ENCODE data around the gene CACNB3.
"Not testable (repeated sequence)": the region's sequence is repeated elsewhere in the genome, so short reads cannot be mapped to it uniquely, and the experiment has no call there.

Gene CACNB3

DNA sequence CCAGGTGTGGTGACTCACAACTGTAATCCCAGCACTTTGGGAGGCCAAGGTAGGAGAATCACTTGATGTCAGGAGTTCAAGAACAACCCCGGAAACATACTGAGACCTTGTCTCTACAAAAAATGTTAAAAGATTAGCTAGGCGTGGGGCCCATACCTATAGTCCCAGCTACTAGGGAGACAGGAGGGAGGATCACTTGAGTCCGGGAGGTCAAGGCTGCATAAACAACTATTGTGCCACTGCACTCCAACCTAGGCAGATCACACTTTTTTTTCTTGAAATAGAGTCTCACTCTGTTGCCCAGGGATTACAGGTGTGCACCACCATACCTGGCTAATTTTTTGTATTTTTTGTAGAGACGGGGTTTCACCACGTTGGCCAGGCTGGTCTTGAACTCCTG, 41.3 kb downstream of the CACNB3 start:
- Histone ChIP-seq H3K27me3 (ENCODE audit: control insufficient read depth in 1 of 2, insufficient read depth in 2 of 2, low read length in 2 of 2) (peaks cover 8 to 14% of the 10 kb centered on the region in 2 donors), H3K9ac (ENCODE audit: low read length in 2 of 2) (no peak overlapping the region), H3K4me3 (ENCODE audit: low read length in 2 of 2) (no peak overlapping the region), H3K4me1 (ENCODE audit: control insufficient read depth, insufficient read depth, low read length) (peaks cover under 1% of the 10 kb centered on the region), H3K27ac (ENCODE audit: low read length) (no peak overlapping the region), H3K36me3 (ENCODE audit: control insufficient read depth in 2 of 2, insufficient read depth in 2 of 2, low read length in 2 of 2) (no peaks in the 10 kb centered on the region), H3K9me3 (ENCODE audit: control insufficient read depth in 2 of 2, low read length in 2 of 2) (no peaks in the 10 kb centered on the region)

- not testable (repeated sequence) for H3K4me1 ChIP-seq (ENCODE audit: control insufficient read depth, insufficient read depth, low read length); H3K36me3 ChIP-seq (ENCODE audit: control insufficient read depth in 2 of 2, insufficient read depth in 2 of 2, low read length in 2 of 2); H3K4me3 ChIP-seq (ENCODE audit: low read length in 2 of 2); H3K9ac ChIP-seq (ENCODE audit: low read length in 2 of 2); H3K9me3 ChIP-seq (ENCODE audit: control insufficient read depth in 2 of 2, low read length in 2 of 2); H3K27ac ChIP-seq (ENCODE audit: low read length)
- peaks cover 11 to 18% of the 10 kb centered on the region in 2 donors for H3K27me3 ChIP-seq (ENCODE audit: control insufficient read depth in 1 of 2, insufficient read depth in 2 of 2, low read length in 2 of 2)
Measured at GRCh38 chr12:48860236-48860635, 41.9 kb downstream of the CACNB3 start.

DNA sequence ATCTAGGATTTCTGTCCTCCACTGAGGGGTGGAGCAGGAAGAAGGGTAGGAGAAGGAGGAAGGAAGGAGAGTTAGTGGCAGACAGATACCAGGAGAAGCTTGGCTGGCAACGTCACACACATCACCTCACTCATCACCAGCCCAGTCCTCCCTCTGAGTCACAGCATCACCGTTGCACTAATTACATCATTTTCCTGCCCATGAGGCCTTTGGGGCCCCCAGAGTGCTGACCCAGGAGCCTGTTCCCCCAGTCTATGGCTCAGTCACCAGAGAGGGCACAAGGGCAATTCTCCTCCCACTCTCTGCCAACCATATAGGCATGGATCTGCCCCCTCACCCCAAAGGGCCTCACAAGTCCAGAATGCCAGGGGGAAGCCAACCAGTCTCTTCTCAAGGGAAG, 42.8 kb downstream of the CACNB3 start:
- peaks cover 10% of the 10 kb centered on the region for H3K4me1 ChIP-seq (ENCODE audit: control insufficient read depth, insufficient read depth, low read length)
- H3K4me3 ChIP-seq (ENCODE audit: low read length in 2 of 2) = no peak overlapping the region
- H3K27ac ChIP-seq (ENCODE audit: low read length) = no peak overlapping the region
- no peaks in the 10 kb centered on the region for H3K36me3 ChIP-seq (ENCODE audit: control insufficient read depth in 2 of 2, insufficient read depth in 2 of 2, low read length in 2 of 2)
- H3K27me3 ChIP-seq (ENCODE audit: control insufficient read depth in 1 of 2, insufficient read depth in 2 of 2, low read length in 2 of 2) = peaks cover 11 to 19% of the 10 kb centered on the region in 2 donors
- no peak overlapping the region for H3K9ac ChIP-seq (ENCODE audit: low read length in 2 of 2)
- no peaks in the 10 kb centered on the region for H3K9me3 ChIP-seq (ENCODE audit: control insufficient read depth in 2 of 2, low read length in 2 of 2)

DNA sequence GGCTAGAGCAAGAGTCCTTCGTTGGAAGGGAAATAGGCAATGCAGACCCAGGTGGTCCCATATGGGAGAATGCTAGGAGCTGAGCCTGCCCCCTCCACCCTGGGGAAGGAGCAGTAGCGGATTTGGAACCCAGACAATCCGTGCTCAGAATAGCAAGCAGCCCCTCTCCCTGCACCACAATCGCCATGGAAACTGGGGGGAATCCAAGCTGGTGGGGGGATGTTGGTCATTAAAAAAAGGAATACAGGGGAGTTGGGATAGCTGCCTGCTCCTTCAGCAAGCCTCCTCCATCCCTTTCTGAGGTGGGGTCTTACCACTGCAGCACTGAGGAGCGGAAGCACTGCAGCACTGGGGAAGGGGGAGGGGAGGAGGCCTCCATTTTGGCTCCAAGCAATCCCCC, 44.5 kb downstream of the CACNB3 start:
- Histone ChIP-seq H3K4me3 (ENCODE audit: low read length in 2 of 2) (no peak overlapping the region), H3K4me1 (ENCODE audit: control insufficient read depth, insufficient read depth, low read length) (peaks cover 10% of the 10 kb centered on the region), H3K9me3 (ENCODE audit: control insufficient read depth in 2 of 2, low read length in 2 of 2) (no peaks in the 10 kb centered on the region), H3K27ac (ENCODE audit: low read length) (no peak overlapping the region), H3K36me3 (ENCODE audit: control insufficient read depth in 2 of 2, insufficient read depth in 2 of 2, low read length in 2 of 2) (no peaks in the 10 kb centered on the region), H3K9ac (ENCODE audit: low read length in 2 of 2) (no peak overlapping the region), H3K27me3 (ENCODE audit: control insufficient read depth in 1 of 2, insufficient read depth in 2 of 2, low read length in 2 of 2) (peaks cover 11 to 19% of the 10 kb centered on the region in 2 donors)

GRCh38 chr12:48863291-48863690, 45.0 kb downstream of the CACNB3 start:
- peaks cover 10% of the 10 kb centered on the region for H3K4me1 ChIP-seq (ENCODE audit: control insufficient read depth, insufficient read depth, low read length)
- H3K27ac ChIP-seq (ENCODE audit: low read length) = no peak overlapping the region
- no peak overlapping the region for H3K4me3 ChIP-seq (ENCODE audit: low read length in 2 of 2)
- no peaks in the 10 kb centered on the region for H3K36me3 ChIP-seq (ENCODE audit: control insufficient read depth in 2 of 2, insufficient read depth in 2 of 2, low read length in 2 of 2)
- no peak overlapping the region for H3K9ac ChIP-seq (ENCODE audit: low read length in 2 of 2)
- H3K9me3 ChIP-seq (ENCODE audit: control insufficient read depth in 2 of 2, low read length in 2 of 2) = no peaks in the 10 kb centered on the region
- H3K27me3 ChIP-seq (ENCODE audit: control insufficient read depth in 1 of 2, insufficient read depth in 2 of 2, low read length in 2 of 2) = peaks cover 11 to 19% of the 10 kb centered on the region in 2 donors

GRCh38 chr12:48865281-48866051, 47.2 kb downstream of the CACNB3 start, which contains the start of gene RND1:
Gene RND1, minus strand, starts transcription at chr12:48865870. Its CDS starts 103 bp downstream, at chr12:48865767.
- H3K27ac ChIP-seq (ENCODE audit: low read length) = no peak within 1 kb of the TSS
- H3K9me3 ChIP-seq (ENCODE audit: control insufficient read depth in 2 of 2, low read length in 2 of 2) = no peaks in the 10 kb centered on the region
- peaks cover 11 to 19% of the 10 kb centered on the region in 2 donors for H3K27me3 ChIP-seq (ENCODE audit: control insufficient read depth in 1 of 2, insufficient read depth in 2 of 2, low read length in 2 of 2)
- H3K36me3 ChIP-seq (ENCODE audit: control insufficient read depth in 2 of 2, insufficient read depth in 2 of 2, low read length in 2 of 2) = no peaks in the 10 kb centered on the region
- peaks cover 10% of the 10 kb centered on the region for H3K4me1 ChIP-seq (ENCODE audit: control insufficient read depth, insufficient read depth, low read length)
- H3K4me3 ChIP-seq (ENCODE audit: low read length in 2 of 2) = peak within 1 kb of the TSS; percentile 79 to 89
- peak within 1 kb of the TSS; percentile 58 to 63 for H3K9ac ChIP-seq (ENCODE audit: low read length in 2 of 2)

- Histone ChIP-seq H3K27me3 (ENCODE audit: control insufficient read depth in 1 of 2, insufficient read depth in 2 of 2, low read length in 2 of 2) (peaks cover 11 to 19% of the 10 kb centered on the region in 2 donors), H3K4me3 (ENCODE audit: low read length in 2 of 2) (peak overlapping the region; percentile 79 to 89), H3K27ac (ENCODE audit: low read length) (no peak overlapping the region), H3K36me3 (ENCODE audit: control insufficient read depth in 2 of 2, insufficient read depth in 2 of 2, low read length in 2 of 2) (no peaks in the 10 kb centered on the region), H3K4me1 (ENCODE audit: control insufficient read depth, insufficient read depth, low read length) (peaks cover 10% of the 10 kb centered on the region), H3K9me3 (ENCODE audit: control insufficient read depth in 2 of 2, low read length in 2 of 2) (no peaks in the 10 kb centered on the region), H3K9ac (ENCODE audit: low read length in 2 of 2) (no peak overlapping the region)
Measured at GRCh38 chr12:48866052-48866711, 47.9 kb downstream of the CACNB3 start.

DNA sequence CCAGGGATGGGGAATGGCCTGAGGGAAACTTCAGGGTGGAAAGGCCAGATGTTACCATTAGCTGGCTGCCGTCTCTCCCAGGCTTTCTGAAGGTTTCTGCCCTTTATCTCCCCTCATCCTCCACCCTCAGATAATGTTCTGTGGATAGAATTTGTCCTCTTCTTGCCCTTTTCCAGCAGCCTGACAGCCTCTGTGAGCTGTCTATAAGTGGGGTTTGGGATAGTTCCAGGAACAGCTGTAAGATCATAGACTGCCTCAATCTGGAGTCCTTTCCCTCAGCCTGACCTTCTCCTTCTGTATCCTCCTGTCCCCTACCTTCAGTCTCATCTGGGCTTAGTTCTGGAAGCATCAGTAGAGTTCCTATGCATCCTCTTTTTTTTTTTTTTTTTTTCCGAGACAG, 50.2 kb downstream of the CACNB3 start:
- Histone ChIP-seq H3K27me3 (ENCODE audit: control insufficient read depth in 1 of 2, insufficient read depth in 2 of 2, low read length in 2 of 2) (peaks cover 10 to 11% of the 10 kb centered on the region in 2 donors), H3K4me3 (ENCODE audit: low read length in 2 of 2) (no peak overlapping the region), H3K9me3 (ENCODE audit: control insufficient read depth in 2 of 2, low read length in 2 of 2) (no peaks in the 10 kb centered on the region), H3K27ac (ENCODE audit: low read length) (no peak overlapping the region), H3K4me1 (ENCODE audit: control insufficient read depth, insufficient read depth, low read length) (peaks cover 10% of the 10 kb centered on the region), H3K9ac (ENCODE audit: low read length in 2 of 2) (no peak overlapping the region), H3K36me3 (ENCODE audit: control insufficient read depth in 2 of 2, insufficient read depth in 2 of 2, low read length in 2 of 2) (no peaks in the 10 kb centered on the region)

DNA sequence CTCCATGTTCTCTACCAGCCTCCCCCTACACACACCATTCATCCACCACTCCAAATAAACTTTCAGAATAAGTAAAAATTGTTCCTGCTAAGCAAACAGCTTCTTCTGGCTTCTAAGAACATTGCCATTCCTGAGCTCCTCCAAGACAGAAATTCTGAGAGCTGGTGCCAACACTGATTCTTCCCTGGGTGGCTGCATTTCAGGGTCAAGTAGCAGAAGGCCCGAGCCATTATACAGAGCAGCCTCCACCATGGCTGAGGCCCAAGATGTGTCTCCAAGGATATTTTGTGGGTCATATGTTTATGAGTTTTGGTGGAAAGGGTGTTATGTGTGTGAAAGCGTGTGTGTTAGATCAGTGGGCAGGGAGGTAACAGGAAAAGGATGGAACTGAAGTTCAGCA, 50.9 kb downstream of the CACNB3 start:
- Histone ChIP-seq H3K9ac (ENCODE audit: low read length in 2 of 2) (no peak overlapping the region), H3K4me1 (ENCODE audit: control insufficient read depth, insufficient read depth, low read length) (peaks cover 10% of the 10 kb centered on the region), H3K27me3 (ENCODE audit: control insufficient read depth in 1 of 2, insufficient read depth in 2 of 2, low read length in 2 of 2) (peaks cover 6 to 7% of the 10 kb centered on the region in 2 donors), H3K27ac (ENCODE audit: low read length) (no peak overlapping the region), H3K4me3 (ENCODE audit: low read length in 2 of 2) (no peak overlapping the region), H3K36me3 (ENCODE audit: control insufficient read depth in 2 of 2, insufficient read depth in 2 of 2, low read length in 2 of 2) (no peaks in the 10 kb centered on the region), H3K9me3 (ENCODE audit: control insufficient read depth in 2 of 2, low read length in 2 of 2) (no peaks in the 10 kb centered on the region)

DNA sequence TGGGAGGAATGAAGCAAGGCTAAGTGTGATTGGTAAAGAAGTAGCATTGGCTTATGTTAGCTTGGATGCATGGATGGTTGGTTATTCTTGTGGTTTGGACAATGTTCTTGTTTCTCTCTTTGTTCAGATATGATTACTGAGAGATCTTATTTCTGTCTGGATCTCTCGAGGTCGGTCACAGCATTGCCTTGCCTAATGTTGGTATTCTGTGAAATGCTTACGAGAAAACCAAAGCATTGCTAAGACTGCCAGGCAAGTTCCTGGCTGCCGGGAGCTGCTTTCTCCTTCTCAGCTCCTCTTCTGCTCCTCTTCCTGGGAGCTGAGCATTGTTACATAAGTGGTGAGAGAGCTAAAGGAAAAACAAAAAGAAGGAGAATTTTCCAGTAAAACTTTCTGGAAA, 54.8 kb downstream of the CACNB3 start:
- Histone ChIP-seq H3K9me3 (ENCODE audit: control insufficient read depth in 2 of 2, low read length in 2 of 2) (no peaks in the 10 kb centered on the region), H3K27ac (ENCODE audit: low read length) (no peak overlapping the region), H3K9ac (ENCODE audit: low read length in 2 of 2) (no peak overlapping the region), H3K27me3 (ENCODE audit: control insufficient read depth in 1 of 2, insufficient read depth in 2 of 2, low read length in 2 of 2) (no peaks in the 10 kb centered on the region), H3K4me3 (ENCODE audit: low read length in 2 of 2) (no peak overlapping the region), H3K36me3 (ENCODE audit: control insufficient read depth in 2 of 2, insufficient read depth in 2 of 2, low read length in 2 of 2) (no peaks in the 10 kb centered on the region), H3K4me1 (ENCODE audit: control insufficient read depth, insufficient read depth, low read length) (no peaks in the 10 kb centered on the region)

DNA sequence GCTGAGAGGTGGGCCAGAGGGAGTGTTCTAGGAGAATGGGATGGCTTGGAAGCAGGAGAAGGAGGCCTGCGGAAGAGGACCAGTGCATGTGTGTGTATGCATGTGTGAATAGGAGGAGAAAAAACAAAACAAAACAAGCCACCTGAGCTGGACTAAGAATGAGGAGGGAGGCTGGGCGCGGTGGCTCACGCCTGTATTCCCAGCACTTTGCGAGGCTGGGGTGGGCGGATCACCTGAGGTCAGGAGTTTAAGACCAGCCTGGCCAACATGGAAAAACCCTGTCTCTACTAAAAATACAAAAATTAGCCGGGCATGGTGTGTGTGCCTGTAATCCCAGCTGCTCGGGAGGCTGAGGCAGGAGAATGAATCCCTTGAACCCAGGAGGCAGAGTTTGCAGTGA, 55.2 kb downstream of the CACNB3 start:
- not testable (repeated sequence) for H3K27me3 ChIP-seq (ENCODE audit: control insufficient read depth in 1 of 2, insufficient read depth in 2 of 2, low read length in 2 of 2); H3K9me3 ChIP-seq (ENCODE audit: control insufficient read depth in 2 of 2, low read length in 2 of 2); H3K27ac ChIP-seq (ENCODE audit: low read length); H3K9ac ChIP-seq (ENCODE audit: low read length in 2 of 2); H3K36me3 ChIP-seq (ENCODE audit: control insufficient read depth in 2 of 2, insufficient read depth in 2 of 2, low read length in 2 of 2); H3K4me3 ChIP-seq (ENCODE audit: low read length in 2 of 2); H3K4me1 ChIP-seq (ENCODE audit: control insufficient read depth, insufficient read depth, low read length)
